NCI-H524 (cell line): ENCODE data around the gene KLF12.
A peak's percentile ranks its signal among the peaks of the same experiment; 100 is the strongest.

Source experiments
- DNase-seq, 2 experiments: peaks; one replicate each; lab custom pipeline; 2025; lab: John Stamatoyannopoulos, UW

The KLF12 gene

GRCh38 chr13:74134221-74134776 lies at the start of gene KLF12:
TSS of gene KLF12 (minus strand) at chr13:74134404.
- peak; percentile 92 to 96 for DNase-seq

DNA sequence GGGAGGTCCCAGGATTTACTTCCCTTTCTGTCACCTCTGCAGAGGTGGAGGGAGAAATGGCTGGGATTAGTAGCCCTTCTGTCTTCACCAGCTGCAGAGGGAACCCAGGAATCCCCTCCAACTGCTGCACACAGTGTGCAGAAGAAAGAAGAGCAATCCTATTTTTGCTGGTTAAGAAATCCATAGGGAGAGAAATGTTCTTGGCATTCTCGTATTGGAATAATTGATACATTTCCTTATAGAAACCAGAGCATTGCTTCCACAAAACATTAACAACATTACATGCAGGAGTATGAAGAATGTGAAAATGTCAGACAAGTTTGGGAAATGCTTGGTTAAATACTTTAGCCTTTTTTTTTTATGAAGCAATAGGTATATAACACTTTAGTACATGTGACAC lies 48.3 kb upstream of the KLF12 start:
- no peak for DNase-seq

DNA sequence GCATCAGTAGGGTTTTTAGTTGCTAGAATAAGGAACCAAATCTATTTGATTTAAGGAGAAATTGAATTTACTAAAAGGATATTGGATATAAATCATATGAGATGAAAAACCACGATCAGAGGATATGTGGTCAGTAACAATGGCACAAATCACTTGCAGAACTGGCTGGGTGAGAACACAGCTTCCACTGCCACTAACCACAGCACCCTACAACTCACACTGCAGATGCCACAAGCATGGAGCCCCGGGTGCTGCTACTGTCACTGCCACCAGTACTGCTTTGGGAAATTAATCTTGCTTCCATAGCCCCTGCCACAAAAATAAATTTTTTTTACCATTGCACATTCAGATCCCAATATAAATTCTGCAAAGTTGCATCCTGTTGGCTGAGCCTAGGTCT lies 40.6 kb upstream of the KLF12 start:
- no peak for DNase-seq

DNA sequence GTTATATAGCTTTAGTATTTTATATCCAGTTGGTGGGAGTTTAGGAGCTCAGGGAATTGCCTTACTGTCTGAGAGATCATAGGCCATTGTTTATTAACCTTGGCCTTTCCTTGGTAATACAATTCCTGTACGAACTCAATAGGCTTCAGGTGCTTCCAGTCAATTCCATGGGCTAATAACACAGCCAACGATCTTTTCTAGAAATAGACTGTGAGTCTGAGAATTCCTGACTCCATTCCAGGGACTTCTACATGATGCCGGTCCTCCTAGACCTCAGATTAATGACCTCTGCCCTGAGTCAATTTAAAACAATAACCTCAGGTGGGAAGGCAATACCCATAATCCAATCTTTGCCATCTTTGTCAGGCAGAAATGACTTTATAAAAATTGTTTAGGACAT lies 39.6 kb upstream of the KLF12 start:
- DNase-seq = no peak

DNA sequence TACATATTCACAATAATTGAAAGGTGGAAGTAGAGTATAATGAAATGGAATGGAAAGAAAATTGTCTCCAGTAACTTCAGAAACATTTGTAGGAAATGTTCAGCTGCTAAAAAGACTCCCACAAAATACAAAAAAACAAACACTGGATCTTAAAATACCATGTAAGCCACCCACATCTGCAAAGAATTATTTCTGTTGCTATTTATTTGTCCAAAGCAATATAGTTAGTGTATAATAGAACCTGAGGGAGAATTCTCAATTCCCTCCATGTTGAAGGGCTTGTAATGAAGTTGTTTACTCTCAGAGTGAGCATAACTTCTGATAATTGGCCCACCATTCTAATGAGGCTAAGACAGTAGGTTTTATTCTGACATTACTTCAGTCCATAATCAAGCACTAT lies 37.4 kb upstream of the KLF12 start:
- no peak for DNase-seq

GRCh38 chr13:74169676-74170075 lies 35.5 kb upstream of the KLF12 start:
- DNase-seq = no peak

DNA sequence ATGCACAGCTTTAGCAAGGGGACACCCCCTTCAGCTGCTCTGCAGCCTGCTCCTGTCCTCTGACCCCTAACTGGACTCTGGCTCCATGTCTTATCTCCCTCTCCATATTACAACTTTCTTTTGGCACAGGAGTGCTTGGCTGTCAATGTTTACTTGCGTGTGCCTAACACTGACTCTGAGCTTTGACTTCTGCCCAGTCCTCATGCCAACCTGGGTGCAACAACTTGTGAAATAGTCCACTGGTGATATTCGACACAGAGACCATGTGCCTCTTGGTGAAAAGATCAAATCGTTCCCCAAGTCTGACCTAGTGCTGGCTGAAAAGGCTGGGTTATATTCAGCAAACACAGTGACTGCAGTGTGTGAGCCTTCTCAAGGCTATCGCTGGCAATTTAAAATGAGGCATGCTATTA lies 34.1 kb upstream of the KLF12 start:
- no peak for DNase-seq

- DNase-seq = no peak
Observed at GRCh38 chr13:74166261-74167004, 32.2 kb upstream of the KLF12 start.

- DNase-seq = no peak
Observed at GRCh38 chr13:74162782-74163181, 28.6 kb upstream of the KLF12 start.

DNA sequence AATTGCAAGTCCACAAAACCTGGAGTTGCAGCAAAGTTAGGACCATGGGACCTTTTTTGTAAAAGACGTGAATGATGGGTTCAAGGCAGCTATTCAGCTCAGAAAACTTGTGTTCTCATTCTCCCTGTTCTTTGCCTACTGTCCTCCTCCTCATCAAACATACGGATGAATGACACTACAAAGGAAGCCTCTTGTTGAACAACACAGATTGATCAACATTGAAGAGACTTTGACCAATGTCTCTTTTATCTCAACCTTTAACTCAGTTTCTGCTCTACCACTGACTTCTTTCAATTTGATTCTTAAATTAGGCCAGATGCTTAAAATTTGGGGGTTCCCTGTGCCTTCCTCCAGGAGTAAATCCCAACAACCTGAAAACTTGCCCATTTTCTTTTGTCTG lies 27.9 kb upstream of the KLF12 start:
- no peak for DNase-seq

DNA sequence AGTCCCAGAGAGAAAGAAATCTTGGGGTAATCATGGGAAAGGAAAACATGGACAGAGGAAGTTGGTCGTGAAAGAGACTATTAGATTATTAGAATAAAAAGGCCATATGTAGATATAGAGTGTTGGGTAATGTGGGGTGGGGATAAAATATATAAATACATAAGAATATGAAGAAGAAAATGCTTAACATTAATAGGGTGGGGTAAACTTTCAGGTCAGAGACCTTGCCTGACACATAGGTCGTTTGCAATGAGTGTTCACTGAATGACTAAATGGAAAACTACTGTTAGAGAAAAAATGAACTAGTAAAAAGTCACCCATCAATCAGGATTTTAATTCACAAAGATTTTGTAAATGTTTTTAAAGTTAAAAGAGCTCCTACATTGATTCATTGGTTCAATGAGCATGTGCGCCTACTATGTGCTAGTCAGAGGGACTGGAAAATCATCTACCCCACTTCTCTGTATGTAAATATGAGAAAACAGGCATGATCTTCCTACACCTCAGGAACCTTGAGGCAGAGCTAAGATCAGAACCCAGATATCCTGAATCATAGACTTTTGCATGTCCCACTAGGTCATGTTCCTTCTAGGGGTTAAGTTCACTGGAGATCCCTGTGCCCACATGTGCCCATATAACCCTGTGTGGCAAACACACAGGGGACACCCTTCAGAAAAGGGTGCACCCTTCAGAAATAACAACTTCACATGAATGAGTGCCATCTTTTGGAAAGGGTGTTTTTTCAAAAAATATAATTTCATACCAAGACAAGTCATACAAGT lies 24.6 kb upstream of the KLF12 start:
- DNase-seq = no peak

- no peak for DNase-seq
Observed at GRCh38 chr13:74158028-74158427, 23.8 kb upstream of the KLF12 start.

GRCh38 chr13:74154981-74155380 lies 20.8 kb upstream of the KLF12 start:
- DNase-seq = no peak

GRCh38 chr13:74153316-74153715 lies 19.1 kb upstream of the KLF12 start:
- no peak for DNase-seq

- DNase-seq = no peak
Observed at GRCh38 chr13:74151859-74152258, 17.7 kb upstream of the KLF12 start.

DNA sequence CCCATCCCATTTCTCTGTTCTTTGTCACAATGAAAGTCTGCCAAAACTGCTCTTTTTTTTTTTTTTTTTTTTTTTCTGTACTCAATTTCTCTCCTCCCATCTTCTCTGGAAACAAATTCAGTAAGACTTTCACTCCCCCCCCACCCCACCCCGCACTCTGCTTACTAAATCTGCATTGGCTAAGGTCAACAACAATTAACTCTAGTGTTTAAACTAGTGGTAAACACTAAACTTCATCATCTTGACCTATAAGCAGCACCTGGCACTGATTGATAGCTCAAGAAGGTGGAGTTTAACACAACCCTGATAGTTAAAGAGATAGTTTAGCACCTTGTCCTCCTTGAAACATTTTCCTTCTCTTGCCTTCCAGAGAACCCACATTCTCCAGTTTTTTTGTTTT lies 14.1 kb upstream of the KLF12 start:
- DNase-seq = no peak

- DNase-seq = peak; percentile 17 to 77
Observed at GRCh38 chr13:74145249-74145975, 11.2 kb upstream of the KLF12 start.

GRCh38 chr13:74144269-74144668 lies 10.1 kb upstream of the KLF12 start:
- no peak for DNase-seq

DNA sequence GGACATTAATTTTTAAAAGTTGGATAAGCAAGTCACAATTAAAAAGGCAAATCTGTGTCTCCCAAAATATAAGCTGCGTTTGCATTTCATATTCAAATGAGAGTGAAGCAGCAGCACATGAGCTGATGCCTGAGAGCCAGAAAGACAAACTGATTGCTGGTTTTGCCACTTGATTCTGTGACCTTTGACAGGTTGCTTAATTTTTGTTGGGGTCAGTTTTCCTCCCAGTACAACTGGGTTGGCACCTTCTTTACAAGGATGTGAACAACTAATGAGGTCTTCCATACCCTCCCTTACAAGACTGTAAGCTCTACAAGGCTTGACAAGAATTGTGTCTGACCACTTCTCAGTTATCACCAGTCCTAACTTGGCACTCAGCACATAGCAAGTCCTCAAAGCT lies 8.1 kb upstream of the KLF12 start:
- no peak for DNase-seq

- DNase-seq = no peak
Observed at GRCh38 chr13:74138241-74138640, 4.0 kb upstream of the KLF12 start.

- peak in 1 of 2 experiments; percentile 65 for DNase-seq
Observed at GRCh38 chr13:74136084-74136658, 2.0 kb upstream of the KLF12 start.
